Stomach smooth muscle (tissue), 2 donors: ENCODE measurements around the gene NR6A1.

Experiments used
- H3K27ac ChIP-seq: one replicate; pipeline ENCODE4 v1.7.0; 2013; ENCODE audit warnings: mild to moderate bottlenecking, low read length, inconsistent platforms
- H3K27me3 ChIP-seq, 2 donors: one replicate each; pipeline ENCODE4 v1.7.0; 2013; ENCODE audit warnings: low read length in 2 of 2; ENCODE audit not compliant: insufficient read depth in 2 of 2, control insufficient read depth in 1 of 2
- H3K36me3 ChIP-seq, 2 donors: one replicate each; pipeline ENCODE4 v1.7.0; 2013; ENCODE audit warnings: low read length in 2 of 2; ENCODE audit not compliant: control insufficient read depth in 2 of 2, insufficient read depth in 2 of 2
- H3K4me1 ChIP-seq: one replicate; pipeline ENCODE4 v1.7.0; 2013; ENCODE audit warnings: low read length; ENCODE audit not compliant: control insufficient read depth, insufficient read depth
- H3K4me3 ChIP-seq, 2 donors: one replicate each; pipeline ENCODE4 v1.7.0; 2013; ENCODE audit warnings: low read length in 2 of 2
- H3K9ac ChIP-seq, 2 donors: one replicate each; pipeline ENCODE4 v1.7.0; 2013; ENCODE audit warnings: low read length in 2 of 2, mild to moderate bottlenecking in 1 of 2
- H3K9me3 ChIP-seq, 2 donors: one replicate each; pipeline ENCODE4 v1.7.0; 2013; ENCODE audit warnings: low read length in 2 of 2; ENCODE audit not compliant: control insufficient read depth in 2 of 2
- donor health status: healthy.
- donor health status: Pancreatic carcinoma.

NR6A1 gene

GRCh38 chr9:124594225-124594624 is 176.9 kb downstream of the NR6A1 start:
- Histone ChIP-seq H3K27ac (no peak overlapping the region), H3K4me1 (peaks cover 5% of the 10 kb centered on the region), H3K9ac (no peak overlapping the region), H3K4me3 (peak overlapping the region in 1 of 2 donors; percentile 52), H3K27me3 (no peaks in the 10 kb centered on the region), H3K36me3 (no peaks in the 10 kb centered on the region), H3K9me3 (no peaks in the 10 kb centered on the region)

- H3K27ac ChIP-seq, result no peak overlapping the region
- no peaks in the 10 kb centered on the region for H3K9me3 ChIP-seq
- no peaks in the 10 kb centered on the region for H3K36me3 ChIP-seq
- peaks cover 5% of the 10 kb centered on the region for H3K4me1 ChIP-seq
- H3K27me3 ChIP-seq, result no peaks in the 10 kb centered on the region
- no peak overlapping the region for H3K9ac ChIP-seq
- H3K4me3 ChIP-seq, result no peak overlapping the region
Measured at GRCh38 chr9:124593651-124594058, 177.5 kb downstream of the NR6A1 start.

- Histone ChIP-seq H3K4me3 (no peak overlapping the region), H3K27ac (no peak overlapping the region), H3K36me3 (no peaks in the 10 kb centered on the region), H3K27me3 (no peaks in the 10 kb centered on the region), H3K4me1 (peaks cover 5% of the 10 kb centered on the region), H3K9me3 (no peaks in the 10 kb centered on the region), H3K9ac (no peak overlapping the region)
Measured at GRCh38 chr9:124593200-124593599, 177.9 kb downstream of the NR6A1 start.

GRCh38 chr9:124590889-124591641 is 180.0 kb downstream of the NR6A1 start:
- no peaks in the 10 kb centered on the region for H3K9me3 ChIP-seq
- H3K9ac ChIP-seq, result no peak overlapping the region
- peaks cover 5% of the 10 kb centered on the region for H3K4me1 ChIP-seq
- no peak overlapping the region for H3K4me3 ChIP-seq
- no peaks in the 10 kb centered on the region for H3K36me3 ChIP-seq
- H3K27ac ChIP-seq, result no peak overlapping the region
- no peaks in the 10 kb centered on the region for H3K27me3 ChIP-seq

GRCh38 chr9:124584631-124585030 is 186.5 kb downstream of the NR6A1 start:
- Histone ChIP-seq H3K9me3 (no peaks in the 10 kb centered on the region), H3K27ac (no peak overlapping the region), H3K27me3 (no peaks in the 10 kb centered on the region), H3K4me3 (no peak overlapping the region), H3K9ac (no peak overlapping the region), H3K36me3 (no peaks in the 10 kb centered on the region), H3K4me1 (no peaks in the 10 kb centered on the region)

- Histone ChIP-seq H3K9me3 (no peaks in the 10 kb centered on the region), H3K36me3 (no peaks in the 10 kb centered on the region), H3K27ac (no peak overlapping the region), H3K9ac (no peak overlapping the region), H3K4me1 (no peaks in the 10 kb centered on the region), H3K27me3 (no peaks in the 10 kb centered on the region), H3K4me3 (no peak overlapping the region)
Measured at GRCh38 chr9:124583134-124583533, 188.0 kb downstream of the NR6A1 start.

GRCh38 chr9:124580186-124580585 is 190.9 kb downstream of the NR6A1 start:
- Histone ChIP-seq H3K36me3 (no peaks in the 10 kb centered on the region), H3K27me3 (no peaks in the 10 kb centered on the region), H3K4me3 (no peak overlapping the region), H3K9ac (no peak overlapping the region), H3K9me3 (no peaks in the 10 kb centered on the region), H3K4me1 (no peaks in the 10 kb centered on the region), H3K27ac (no peak overlapping the region)

- no peaks in the 10 kb centered on the region for H3K27me3 ChIP-seq
- no peaks in the 10 kb centered on the region for H3K9me3 ChIP-seq
- no peak overlapping the region for H3K4me3 ChIP-seq
- no peak overlapping the region for H3K9ac ChIP-seq
- no peaks in the 10 kb centered on the region for H3K4me1 ChIP-seq
- no peaks in the 10 kb centered on the region for H3K36me3 ChIP-seq
- no peak overlapping the region for H3K27ac ChIP-seq
Measured at GRCh38 chr9:124576751-124577150, 194.4 kb downstream of the NR6A1 start.

- no peak overlapping the region for H3K4me3 ChIP-seq
- H3K9ac ChIP-seq, result no peak overlapping the region
- no peaks in the 10 kb centered on the region for H3K27me3 ChIP-seq
- no peaks in the 10 kb centered on the region for H3K36me3 ChIP-seq
- no peaks in the 10 kb centered on the region for H3K9me3 ChIP-seq
- no peaks in the 10 kb centered on the region for H3K4me1 ChIP-seq
- H3K27ac ChIP-seq, result no peak overlapping the region
Measured at GRCh38 chr9:124574534-124575375, 196.4 kb downstream of the NR6A1 start.

- H3K9ac ChIP-seq, result no peak overlapping the region
- no peaks in the 10 kb centered on the region for H3K4me1 ChIP-seq
Measured at GRCh38 chr9:124570942-124571666, 200.0 kb downstream of the NR6A1 start.

More at GRCh38 chr9:124570942-124571666, 200.0 kb downstream of the NR6A1 start:
- no peaks in the 10 kb centered on the region for H3K36me3 ChIP-seq
- no peaks in the 10 kb centered on the region for H3K27me3 ChIP-seq
- no peak overlapping the region for H3K27ac ChIP-seq
- H3K4me3 ChIP-seq, result no peak overlapping the region
- no peaks in the 10 kb centered on the region for H3K9me3 ChIP-seq
